HepG2 (cell line): ENCODE results near the gene CYP26B1. TPM values are rescaled to one million over a fixed set of nuclear protein-coding genes. Genes with fewer than 3 reads are reported as not detected.

Experiments used
- ATAC-seq: fragments of 200-7000 bp; cut with Tn5 transposase; 3 replicates; pipeline ENCODE4 v1.9.1; 2020; ENCODE audit warnings: mild to moderate bottlenecking, moderate library complexity
- BruUV-seq: library from RNA; stranded (reverse); fragments of 400-500 nt; replicated peaks from 2 replicates; lab custom pipeline; 2021; lab: Mats Ljungman, UMichigan
- CTCF ChIA-PET: fragments of 300-600 bp; formaldehyde crosslinking; extraction: SDS; loops from one replicate; lab custom pipeline; 2021; ENCODE audit warnings: low total read pairs, inconsistent platforms, low intra/inter-chr PET ratio; lab: Yijun Ruan, JAX
- POLR2A ChIA-PET: fragments of 350-600 bp; sonication (Branson Sonifier 250); formaldehyde crosslinking; loops from one replicate; lab custom pipeline; 2020; ENCODE audit warnings: antibody characterized with exemption, inconsistent platforms; lab: Yijun Ruan, JAX
- DNase-seq: peaks from one replicate; pipeline ENCODE4 v3.0.0-alpha.2; 2015; ENCODE audit warnings: low spot score
- FAIRE-seq: peaks from 3 replicates; lab custom pipeline; 2011; peaks lifted over from hg19 to GRCh38; lab: Jason Lieb, UNC
- H2AFZ ChIP-seq: one replicate; pipeline ENCODE4 v1.6.1; 2011; ENCODE audit warnings: low read length, inconsistent platforms
- H3K27ac ChIP-seq: fragments of 300-600 bp; 3 replicates; pipeline ENCODE4 v1.8.0; 2011; ENCODE audit warnings: mixed run types, mild to moderate bottlenecking, mixed read lengths, low read length, inconsistent platforms; ENCODE audit not compliant: insufficient read depth; ENCODE audit errors: extremely low read length
- H3K27me3 ChIP-seq, 2 experiments: fragments of 200-600 bp in 1 of 2; 2 replicates in 1 of 2; 3 replicates in 1 of 2; pipeline versions ENCODE4 v1.6.0 to v1.8.0; 2011; ENCODE audit warnings: low read length in 2 of 2, mild to moderate bottlenecking in 2 of 2, moderate library complexity in 2 of 2, inconsistent platforms in 1 of 2; ENCODE audit not compliant: insufficient read depth in 2 of 2, control insufficient read depth in 1 of 2
- H3K36me3 ChIP-seq, 2 experiments: fragments of 200-600 bp in 1 of 2; replicated peaks in 1 of 2; 2 replicates in 1 of 2; 3 replicates in 1 of 2; pipeline versions ENCODE4 v1.5.1 to v1.8.0; 2011; ENCODE audit warnings: low read length in 2 of 2, inconsistent platforms in 1 of 2; ENCODE audit not compliant: insufficient read depth in 2 of 2, control insufficient read depth in 1 of 2
- H3K4me1 ChIP-seq: 2 replicates; pipeline ENCODE4 v1.5.1; 2012; ENCODE audit warnings: low read length, inconsistent platforms; ENCODE audit not compliant: insufficient read depth
- H3K4me2 ChIP-seq: 2 replicates; pipeline ENCODE4 v1.6.0; 2011; ENCODE audit warnings: low read depth, low read length, inconsistent platforms
- H3K4me3 ChIP-seq, 3 experiments: fragments of 200-600 bp in 1 of 3; sonication (generic), shearing (Covaris generic) in 1 of 3; replicated peaks in 1 of 3; 2 replicates each; pipeline ENCODE4 v1.5.1; 2011 to 2016; ENCODE audit warnings: low read length in 3 of 3, inconsistent platforms in 2 of 3, low read depth in 2 of 3, mild to moderate bottlenecking in 2 of 3, control low read depth in 1 of 3, mixed read lengths in 1 of 3; ENCODE audit not compliant: insufficient read depth in 1 of 3
- H3K79me2 ChIP-seq: one replicate; pipeline ENCODE4 v1.6.1; 2011; ENCODE audit warnings: low read length, inconsistent platforms; ENCODE audit not compliant: insufficient read depth
- H3K9ac ChIP-seq: 2 replicates; pipeline ENCODE4 v1.6.0; 2011; ENCODE audit warnings: mild to moderate bottlenecking, low read depth, low read length, inconsistent platforms; ENCODE audit not compliant: insufficient read depth
- H3K9me3 ChIP-seq: 2 replicates; pipeline ENCODE4 v1.5.1; 2012; ENCODE audit warnings: mild to moderate bottlenecking, low read length
- H4K20me1 ChIP-seq: 2 replicates; pipeline ENCODE4 v1.6.0; 2011; ENCODE audit warnings: inconsistent platforms, mild to moderate bottlenecking, low read length, moderate library complexity; ENCODE audit not compliant: insufficient read depth
- CBFB ChIP-seq: sonication (generic); formaldehyde crosslinking; IDR thresholded peaks from 2 replicates; pipeline ENCODE4 v1.4.0; 2020; ENCODE audit warnings: missing genetic modification reagents
- CSRNP2 ChIP-seq: sonication (generic); formaldehyde crosslinking; conservative IDR thresholded peaks from 2 replicates; pipeline ENCODE4 v1.8.0; 2022; ENCODE audit warnings: low read depth, missing genetic modification reagents
- MXD3 ChIP-seq: IDR thresholded peaks from 2 replicates; pipeline ENCODE4 v1.6.1; 2016; ENCODE audit warnings: mild to moderate bottlenecking, missing biosample characterization, missing genetic modification reagents
- POGZ ChIP-seq: sonication (generic); formaldehyde crosslinking; IDR thresholded peaks from 2 replicates; pipeline ENCODE4 v1.4.0; 2020; ENCODE audit warnings: mild to moderate bottlenecking, missing genetic modification reagents
- RBM39 ChIP-seq: fragments of 200-400 bp; formaldehyde crosslinking; IDR thresholded peaks from one replicate; pipeline ENCODE4 v1.6.1; 2018; ENCODE audit warnings: antibody characterized with exemption, mild to moderate bottlenecking, low read depth, low read length; ENCODE audit not compliant: poor library complexity, severe bottlenecking
- TCF7 ChIP-seq: sonication (generic); IDR thresholded peaks from 2 replicates; pipeline ENCODE4 v1.6.1; 2016; ENCODE audit warnings: antibody characterized with exemption, low read depth
- ZBTB25 ChIP-seq: IDR thresholded peaks from 2 replicates; pipeline ENCODE4 v1.6.1; 2018; ENCODE audit warnings: missing genetic modification reagents
- ZNF280D ChIP-seq: sonication (generic); formaldehyde crosslinking; IDR thresholded peaks from 2 replicates; pipeline ENCODE4 v1.5.1; 2020; ENCODE audit warnings: mild to moderate bottlenecking, missing genetic modification reagents
- ZNF552 ChIP-seq: sonication (generic); formaldehyde crosslinking; IDR thresholded peaks from 2 replicates; pipeline ENCODE4 v1.9.0; 2022; ENCODE audit warnings: missing genetic modification reagents, mild to moderate bottlenecking, borderline replicate concordance
- ZNF720 ChIP-seq: sonication (generic); formaldehyde crosslinking; IDR thresholded peaks from 2 replicates; pipeline ENCODE4 v1.4.0; 2020; ENCODE audit warnings: missing genetic modification reagents
- WGBS: methylation state at CpG from one replicate; pipeline ENCODE4 v1.1.6; 2017; ENCODE audit warnings: low lambda C conversion rate; 5-methylcytosine and 5-hydroxymethylcytosine counted together
- in situ Hi-C: cut with HindIII; loops from 2 replicates; pipeline ENCODE4 v1.10.0; 2017; ENCODE audit warnings: low pct_unique_long_range_greater_than_20kb; ENCODE audit not compliant: extremely low pct_ligation_motif_present
- intact Hi-C: fragments of 100-400 bp; cut with micrococcal nuclease; formaldehyde crosslinking; loops from one replicate; pipeline ENCODE4 v1.10.0; 2022; ENCODE audit not compliant: unreplicated experiment
- polyA plus RNA-seq, 8 experiments: library from polyadenylated mRNA; depleted of rRNA in 3 of 8; stranded (reverse) in 7 of 8; unstranded in 1 of 8; fragments of >200 nt; fragmentation: Illumina TruSeq in 4 of 8; extraction: Trizol in 4 of 8; gene quantifications; 2 replicates each; pipeline versions ENCODE4 v1.2.1 to v1.2.3, GENCODE V29; 2011 to 2016; ENCODE audit warnings: low read depth in 4 of 8, missing spikeins in 1 of 8, mixed read lengths in 1 of 8; ENCODE audit not compliant: insufficient read depth in 1 of 8
- total RNA-seq, 5 experiments: library from RNA; depleted of rRNA; stranded (reverse); fragments of >200 nt; fragmentation: Illumina TruSeq; extraction: Trizol; gene quantifications; 2 replicates each; pipeline ENCODE4 v1.2.3, GENCODE V29; 2016; ENCODE audit warnings: low read depth in 1 of 5
- TF ChIP-seq, protein P1 (sequence below): sonication (generic); formaldehyde crosslinking; conservative IDR thresholded peaks from 2 replicates; pipeline ENCODE4 v1.5.0; 2020; ENCODE audit warnings: missing genetic modification reagents
- TF ChIP-seq, protein P2 (sequence below): sonication (generic); formaldehyde crosslinking; IDR thresholded peaks from 2 replicates; pipeline ENCODE4 v1.5.0; 2020; ENCODE audit warnings: missing genetic modification reagents
- TF ChIP-seq, protein P3 (sequence below): sonication (generic); formaldehyde crosslinking; IDR thresholded peaks from 2 replicates; pipeline ENCODE4 v1.5.1; 2020; ENCODE audit warnings: missing genetic modification reagents, mild to moderate bottlenecking, borderline replicate concordance

CYP26B1 gene
- total and polyA plus RNA-seq, 2 of the 13 experiments (the other 11 are each of a cell fraction or from before 2014, with no cell fraction given): 0.05 to 0.07 TPM

DNA sequence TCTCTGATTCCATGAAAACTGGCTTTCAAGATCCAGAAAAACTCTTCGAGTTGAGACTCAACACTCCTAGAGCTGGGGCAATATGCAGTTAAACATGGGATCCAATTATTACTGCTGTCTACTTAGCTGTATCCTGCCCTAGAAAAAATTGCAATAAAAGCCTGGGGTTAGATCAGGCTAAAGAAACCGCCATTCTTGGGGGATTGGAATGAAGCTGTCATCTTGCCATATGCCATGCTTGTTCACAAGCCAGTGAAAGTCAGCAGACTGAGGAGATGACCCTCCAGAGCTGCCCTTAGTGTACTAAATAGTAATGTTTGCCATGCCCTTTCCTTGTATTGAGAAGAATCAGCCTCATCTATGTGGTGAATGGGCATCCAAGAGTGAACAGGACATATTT lies 30.9 kb upstream of the CYP26B1 start:
- BruUV-seq: no TSS peak
- H3K27me3 ChIP-seq: no peaks in the 10 kb centered on the region
- ATAC-seq (no peak), DNase-seq (no peak), FAIRE-seq (no peak)
- no peak overlapping the region for H2AFZ ChIP-seq
- POLR2A ChIA-PET: no interaction called here
- no peak overlapping the region for H3K9ac ChIP-seq
- no peak overlapping the region for H3K4me2 ChIP-seq
- H4K20me1 ChIP-seq: no peaks in the 10 kb centered on the region
- in situ Hi-C loops: no loop called here
- CTCF ChIA-PET: no interaction called here
- H3K9me3 ChIP-seq: no peaks in the 10 kb centered on the region
- WGBS: 88% methylated on average over 2 of the region's 2 CpGs
- H3K4me1 ChIP-seq: no peaks in the 10 kb centered on the region
- H3K27ac ChIP-seq: no peak overlapping the region
- no peaks in the 10 kb centered on the region for H3K79me2 ChIP-seq
- peaks cover 2 to 19% of the 10 kb centered on the region in 2 experiments; a peak in 2 of 5 replicates for H3K36me3 ChIP-seq
- intact Hi-C loops: no loop called here
- no peak overlapping the region for H3K4me3 ChIP-seq
- TF ChIP-seq, protein P1, sequence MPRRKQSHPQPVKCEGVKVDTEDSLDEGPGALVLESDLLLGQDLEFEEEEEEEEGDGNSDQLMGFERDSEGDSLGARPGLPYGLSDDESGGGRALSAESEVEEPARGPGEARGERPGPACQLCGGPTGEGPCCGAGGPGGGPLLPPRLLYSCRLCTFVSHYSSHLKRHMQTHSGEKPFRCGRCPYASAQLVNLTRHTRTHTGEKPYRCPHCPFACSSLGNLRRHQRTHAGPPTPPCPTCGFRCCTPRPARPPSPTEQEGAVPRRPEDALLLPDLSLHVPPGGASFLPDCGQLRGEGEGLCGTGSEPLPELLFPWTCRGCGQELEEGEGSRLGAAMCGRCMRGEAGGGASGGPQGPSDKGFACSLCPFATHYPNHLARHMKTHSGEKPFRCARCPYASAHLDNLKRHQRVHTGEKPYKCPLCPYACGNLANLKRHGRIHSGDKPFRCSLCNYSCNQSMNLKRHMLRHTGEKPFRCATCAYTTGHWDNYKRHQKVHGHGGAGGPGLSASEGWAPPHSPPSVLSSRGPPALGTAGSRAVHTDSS (CRISPR knock-in tag): no peak
- TF ChIP-seq CSRNP2 (CRISPR knock-in tag) (no peak), RBM39 (no peak), ZNF280D (CRISPR knock-in tag) (no peak), ZNF720 (CRISPR knock-in tag) (no peak), TCF7 (no peak), MXD3 (CRISPR knock-in tag) (no peak), ZBTB25 (CRISPR knock-in tag) (no peak), ZNF552 (CRISPR knock-in tag) (no peak), POGZ (no peak), CBFB (CRISPR knock-in tag) (no peak)
- TF ChIP-seq, protein P2, sequence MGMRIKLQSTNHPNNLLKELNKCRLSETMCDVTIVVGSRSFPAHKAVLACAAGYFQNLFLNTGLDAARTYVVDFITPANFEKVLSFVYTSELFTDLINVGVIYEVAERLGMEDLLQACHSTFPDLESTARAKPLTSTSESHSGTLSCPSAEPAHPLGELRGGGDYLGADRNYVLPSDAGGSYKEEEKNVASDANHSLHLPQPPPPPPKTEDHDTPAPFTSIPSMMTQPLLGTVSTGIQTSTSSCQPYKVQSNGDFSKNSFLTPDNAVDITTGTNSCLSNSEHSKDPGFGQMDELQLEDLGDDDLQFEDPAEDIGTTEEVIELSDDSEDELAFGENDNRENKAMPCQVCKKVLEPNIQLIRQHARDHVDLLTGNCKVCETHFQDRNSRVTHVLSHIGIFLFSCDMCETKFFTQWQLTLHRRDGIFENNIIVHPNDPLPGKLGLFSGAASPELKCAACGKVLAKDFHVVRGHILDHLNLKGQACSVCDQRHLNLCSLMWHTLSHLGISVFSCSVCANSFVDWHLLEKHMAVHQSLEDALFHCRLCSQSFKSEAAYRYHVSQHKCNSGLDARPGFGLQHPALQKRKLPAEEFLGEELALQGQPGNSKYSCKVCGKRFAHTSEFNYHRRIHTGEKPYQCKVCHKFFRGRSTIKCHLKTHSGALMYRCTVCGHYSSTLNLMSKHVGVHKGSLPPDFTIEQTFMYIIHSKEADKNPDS (CRISPR knock-in tag): no peak
- TF ChIP-seq, protein P3, sequence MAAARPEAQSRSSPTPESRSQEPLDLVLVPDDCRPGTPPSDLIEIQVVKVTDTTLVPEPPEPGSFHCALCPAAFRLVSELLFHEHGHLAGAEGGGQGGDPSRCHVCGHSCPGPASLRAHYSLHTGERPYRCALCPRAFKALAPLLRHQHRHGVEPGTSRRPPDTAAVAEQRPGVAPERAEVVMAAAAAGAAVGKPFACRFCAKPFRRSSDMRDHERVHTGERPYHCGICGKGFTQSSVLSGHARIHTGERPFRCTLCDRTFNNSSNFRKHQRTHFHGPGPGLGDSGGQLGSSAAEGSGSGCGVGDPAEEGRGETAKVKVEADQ: no peak
